Esophagus muscularis mucosa (tissue), 4 donors: ENCODE data around the gene PPDPF.

ENCODE experiments used
- CTCF ChIP-seq, 3 experiments: fragments of 200-600 bp in 2 of 3; fragments of 450-650 bp in 1 of 3; sonication (generic) in 2 of 3; IDR thresholded peaks; one replicate each; pipeline ENCODE4 v1.5.1; 2017 to 2019; ENCODE audit warnings: antibody characterized with exemption in 3 of 3, mild to moderate bottlenecking in 2 of 3, moderate library complexity in 1 of 3
- EP300 ChIP-seq: sonication (generic); formaldehyde crosslinking; IDR thresholded peaks from one replicate; pipeline ENCODE4 v1.6.1; 2017; ENCODE audit warnings: antibody characterized with exemption
- POLR2A ChIP-seq: fragments of 450-650 bp; IDR thresholded peaks from one replicate; pipeline ENCODE4 v1.6.1; 2017; ENCODE audit warnings: antibody characterized with exemption, moderate library complexity, mild to moderate bottlenecking, low read depth

DNA sequence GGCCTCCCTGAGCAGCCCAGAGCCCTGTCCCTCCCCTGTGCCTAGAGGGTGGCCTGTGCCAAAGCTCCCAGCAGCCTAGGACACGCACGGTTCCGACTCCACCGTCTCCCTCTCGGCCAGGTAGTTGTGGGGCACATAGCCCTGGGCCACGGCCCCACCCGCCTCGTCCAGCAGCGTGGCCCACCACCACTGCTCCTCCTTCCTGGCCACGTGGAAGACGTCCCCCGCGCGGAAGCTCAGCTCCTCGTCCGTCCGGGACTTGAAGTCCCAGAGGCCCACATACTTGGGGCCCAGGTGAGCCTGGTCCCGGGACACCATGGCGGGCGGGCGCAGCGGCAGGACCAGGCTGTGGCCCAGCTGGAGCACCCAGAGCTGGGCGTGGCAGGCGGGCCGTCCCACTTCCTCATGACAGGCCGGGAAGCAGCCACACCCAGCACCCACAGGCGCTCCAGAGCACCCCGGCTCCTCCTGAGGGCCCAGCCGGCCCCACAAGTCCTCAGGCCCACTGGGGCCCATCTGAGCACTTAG lies 16.5 kb downstream of the PPDPF start, which contains the start of gene PTK6:
- TF ChIP-seq CTCF (IDR thresholded peaks at IDR 0.05) (no peak), EP300 (no peak), POLR2A (no peak)
